MM.1S (cell line): ENCODE data around the gene MED13L.

Experiments
- DNase-seq: peaks from one replicate; pipeline ENCODE4 v3.0.0-alpha.2; 2015
- H2AFZ ChIP-seq: fragments of 300-600 bp; sonication (generic); 2 replicates; pipeline ENCODE4 v1.6.0; 2016; ENCODE audit warnings: antibody characterized with exemption, low read length
- H3F3A ChIP-seq: fragments of 300-600 bp; sonication (generic); 2 replicates; pipeline ENCODE4 v1.6.1; 2016; ENCODE audit warnings: mild to moderate bottlenecking, antibody characterized with exemption, low read length, moderate library complexity, mixed read lengths; ENCODE audit not compliant: insufficient read depth
- H3K27ac ChIP-seq: fragments of 300-600 bp; sonication (generic); 2 replicates; pipeline ENCODE4 v1.5.1; 2016; ENCODE audit warnings: mild to moderate bottlenecking, low read length
- H3K27me3 ChIP-seq: fragments of 300-600 bp; sonication (generic); replicated peaks from 2 replicates; pipeline ENCODE4 v1.6.0; 2016; ENCODE audit warnings: low read length; ENCODE audit not compliant: insufficient read depth
- H3K36me3 ChIP-seq: fragments of 300-600 bp; sonication (generic); replicated peaks from 2 replicates; pipeline ENCODE4 v1.6.1; 2016; ENCODE audit warnings: mild to moderate bottlenecking, low read length, mixed read lengths; ENCODE audit not compliant: insufficient read depth
- H3K4me1 ChIP-seq: fragments of 300-600 bp; sonication (generic); 2 replicates; pipeline ENCODE4 v1.6.1; 2016; ENCODE audit warnings: low read length, mixed read lengths
- H3K4me2 ChIP-seq: fragments of 300-600 bp; sonication (generic); 2 replicates; pipeline ENCODE4 v1.6.0; 2016; ENCODE audit warnings: low read depth, low read length
- H3K4me3 ChIP-seq: fragments of 300-600 bp; sonication (generic); 2 replicates; pipeline ENCODE4 v1.5.1; 2016; ENCODE audit warnings: low read length, mixed read lengths
- H3K79me2 ChIP-seq: fragments of 300-600 bp; sonication (generic); 2 replicates; pipeline ENCODE4 v1.6.1; 2016; ENCODE audit warnings: mixed run types, low read length, mixed read lengths
- H3K9ac ChIP-seq: fragments of 300-600 bp; sonication (generic); 2 replicates; pipeline ENCODE4 v1.6.1; 2016; ENCODE audit warnings: low read length, mixed read lengths
- H3K9me2 ChIP-seq: fragments of 300-600 bp; sonication (generic); replicated peaks from 2 replicates; pipeline ENCODE4 v1.6.1; 2016; ENCODE audit warnings: mild to moderate bottlenecking, low read length, mixed read lengths; ENCODE audit not compliant: insufficient read depth
- H3K9me3 ChIP-seq: fragments of 300-600 bp; sonication (generic); replicated peaks from 2 replicates; pipeline ENCODE4 v1.6.1; 2016; ENCODE audit warnings: mild to moderate bottlenecking, low read length, mixed read lengths; ENCODE audit not compliant: insufficient read depth
- H4K20me1 ChIP-seq: fragments of 300-600 bp; sonication (generic); 2 replicates; pipeline ENCODE4 v1.6.1; 2016; ENCODE audit warnings: mild to moderate bottlenecking, low read length, moderate library complexity, mixed read lengths; ENCODE audit not compliant: insufficient read depth
- CTCF ChIP-seq: fragments of 300-600 bp; sonication (generic); IDR thresholded peaks from 2 replicates; pipeline ENCODE4 v1.5.1; 2016; ENCODE audit warnings: antibody characterized with exemption, low read length, mixed read lengths
- EZH2 ChIP-seq: fragments of 300-600 bp; sonication (generic); optimal IDR thresholded peaks from 2 replicates; pipeline ENCODE3; 2017; ENCODE audit warnings: low read depth, mild to moderate bottlenecking, antibody characterized with exemption, low read length, mixed read lengths
- EZH2phosphoT487 ChIP-seq: fragments of 300-600 bp; sonication (generic); IDR thresholded peaks from 2 replicates; pipeline ENCODE4 v1.6.1; 2018; ENCODE audit warnings: antibody characterized with exemption, low read length

The MED13L gene

DNA sequence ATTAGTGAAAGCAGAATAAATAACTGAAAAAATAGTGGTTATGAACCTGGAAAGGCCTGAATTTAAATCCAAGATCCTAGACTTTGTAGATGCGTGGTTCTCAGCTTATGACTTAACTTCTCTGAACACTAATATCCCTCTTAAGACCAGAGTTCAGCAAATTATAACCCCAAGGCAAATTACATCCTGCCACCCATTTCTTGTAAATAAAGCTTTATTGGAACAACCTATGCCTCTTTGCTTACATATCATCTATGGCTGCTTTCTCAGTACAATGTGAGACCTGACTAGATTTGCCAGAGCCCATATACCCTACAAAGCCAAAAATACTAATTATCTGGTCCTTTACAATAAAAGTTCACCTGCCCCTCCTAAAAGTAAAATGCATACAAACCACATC, 199.1 kb downstream of the MED13L start:
- no peak for DNase-seq
- TF ChIP-seq CTCF (no peak), EZH2phosphoT487 (no peak), EZH2 (no peak)
- H4K20me1 ChIP-seq: no peaks in the 10 kb centered on the region

GRCh38 chr12:116077431-116077830, 200.1 kb downstream of the MED13L start:
- Histone ChIP-seq H3K4me3 (no peak overlapping the region), H3K27ac (no peak overlapping the region), H2AFZ (no peak overlapping the region), H3K79me2 (peaks cover 37% of the 10 kb centered on the region), H3F3A (no peaks in the 10 kb centered on the region), H3K9me3 (no peaks in the 10 kb centered on the region), H3K9me2 (no peaks in the 10 kb centered on the region), H3K9ac (no peak overlapping the region), H3K36me3 (no peaks in the 10 kb centered on the region), H3K4me2 (no peak overlapping the region), H4K20me1 (no peaks in the 10 kb centered on the region), H3K4me1 (no peaks in the 10 kb centered on the region), H3K27me3 (no peaks in the 10 kb centered on the region)
- TF ChIP-seq CTCF (no peak), EZH2phosphoT487 (no peak), EZH2 (no peak)
- no peak for DNase-seq

More for the DNA sequence above, 199.1 kb downstream of the MED13L start:
- no peak overlapping the region for H3K27ac ChIP-seq
- no peaks in the 10 kb centered on the region for H3F3A ChIP-seq
- H3K4me2 ChIP-seq: no peak overlapping the region
- H3K9ac ChIP-seq: no peak overlapping the region
- H3K4me3 ChIP-seq: no peak overlapping the region
- no peaks in the 10 kb centered on the region for H3K4me1 ChIP-seq
- H3K9me3 ChIP-seq: no peaks in the 10 kb centered on the region
- H3K36me3 ChIP-seq: no peaks in the 10 kb centered on the region
- H3K9me2 ChIP-seq: no peaks in the 10 kb centered on the region
- H3K27me3 ChIP-seq: no peaks in the 10 kb centered on the region
- peaks cover 39% of the 10 kb centered on the region for H3K79me2 ChIP-seq
- H2AFZ ChIP-seq: no peak overlapping the region

DNA sequence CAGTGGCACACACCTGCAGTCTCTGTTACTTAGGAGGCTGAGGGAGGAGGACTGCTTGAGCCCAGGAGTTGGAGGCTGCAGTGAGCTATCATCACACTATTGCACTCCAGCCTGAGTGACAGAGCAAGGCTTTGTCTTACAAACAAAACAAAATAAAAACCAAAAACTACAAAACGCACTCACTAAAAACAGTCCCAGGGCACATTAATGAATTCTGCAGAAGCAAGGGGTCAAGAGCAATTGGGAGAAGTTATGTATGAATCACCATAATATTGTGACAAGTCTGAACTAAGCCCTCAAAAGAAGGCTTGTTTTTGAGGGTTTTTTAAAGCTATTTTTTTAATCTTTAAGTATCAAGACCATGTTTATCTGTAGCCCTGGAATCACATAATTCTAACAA, 201.1 kb downstream of the MED13L start:
- Histone ChIP-seq H4K20me1 (no peaks in the 10 kb centered on the region), H3K27me3 (no peaks in the 10 kb centered on the region), H3K79me2 (peaks cover 46% of the 10 kb centered on the region)

More for the DNA sequence above, 201.1 kb downstream of the MED13L start:
- TF ChIP-seq EZH2phosphoT487: no peak
- TF ChIP-seq EZH2: no peak
- no peak for TF ChIP-seq CTCF
- Histone ChIP-seq H2AFZ (no peak overlapping the region), H3K9me3 (no peaks in the 10 kb centered on the region), H3K4me1 (no peaks in the 10 kb centered on the region), H3K4me2 (no peak overlapping the region), H3K9me2 (no peaks in the 10 kb centered on the region), H3K9ac (no peak overlapping the region), H3K27ac (no peak overlapping the region), H3K4me3 (no peak overlapping the region), H3K36me3 (no peaks in the 10 kb centered on the region), H3F3A (no peaks in the 10 kb centered on the region)
- no peak for DNase-seq
